SK-N-SH (cell line): ENCODE measurements around the gene REXO1. TPM values are rescaled to one million over a fixed set of nuclear protein-coding genes. Genes with fewer than 3 reads are reported as not detected.
A peak's percentile ranks its signal among the peaks of the same experiment; 100 is the strongest.
"Not testable (repeated sequence)": the region's sequence is repeated elsewhere in the genome, so short reads cannot be mapped to it uniquely, and the experiment has no call there.

Experiments
- CTCF ChIA-PET: fragments of 300-600, 350-600 bp; formaldehyde crosslinking; extraction: SDS; loops from one replicate; lab custom pipeline; 2021; lab: Yijun Ruan, JAX
- POLR2A ChIA-PET: fragments of 350-600 bp; sonication (Branson Sonifier 250); formaldehyde crosslinking; extraction: SDS; loops from one replicate; lab custom pipeline; 2020; ENCODE audit warnings: antibody characterized with exemption, inconsistent platforms; lab: Yijun Ruan, JAX
- DNase-seq: peaks from one replicate; pipeline ENCODE4 v3.0.0; 2012
- H2AFZ ChIP-seq: fragments of 200-600 bp; sonication (generic); 2 replicates; pipeline ENCODE4 v1.8.1; 2016; ENCODE audit warnings: antibody characterized with exemption, mild to moderate bottlenecking, low read depth
- H3F3A ChIP-seq: fragments of 200-600 bp; sonication (generic); replicated peaks from 2 replicates; pipeline ENCODE3; 2016; ENCODE audit warnings: antibody characterized with exemption, mild to moderate bottlenecking; ENCODE audit not compliant: insufficient read depth
- H3K27ac ChIP-seq, 2 experiments: fragments of 200-500 bp in 1 of 2; fragments of 200-600 bp in 1 of 2; sonication (Bioruptor generic) in 1 of 2; sonication (generic), shearing (Covaris generic) in 1 of 2; 2 replicates each; pipeline versions ENCODE4 v1.5.1 to v1.6.1; 2014 to 2016; ENCODE audit warnings: low read depth in 2 of 2, inconsistent platforms in 1 of 2, low read length in 1 of 2, mild to moderate bottlenecking in 1 of 2, mixed read lengths in 1 of 2
- H3K27me3 ChIP-seq: fragments of 200-600 bp; sonication (generic), shearing (Covaris generic); 2 replicates; pipeline ENCODE4 v1.6.1; 2016; ENCODE audit warnings: mixed run types; ENCODE audit not compliant: insufficient read depth
- H3K36me3 ChIP-seq, 2 experiments: fragments of 200-500 bp in 1 of 2; fragments of 200-600 bp in 1 of 2; sonication (Bioruptor generic) in 1 of 2; sonication (generic) in 1 of 2; replicated peaks in 1 of 2; 2 replicates each; pipeline versions ENCODE3 to v1.5.1; 2014 to 2016; ENCODE audit warnings: low read length in 1 of 2, mild to moderate bottlenecking in 1 of 2; ENCODE audit not compliant: insufficient read depth in 2 of 2, control insufficient read depth in 1 of 2
- H3K4me1 ChIP-seq, 2 experiments: fragments of 200-500 bp in 1 of 2; fragments of 200-600 bp in 1 of 2; sonication (Bioruptor generic) in 1 of 2; sonication (generic), shearing (Covaris generic) in 1 of 2; 2 replicates each; pipeline versions ENCODE4 v1.5.1 to v1.6.1; 2014 to 2016; ENCODE audit warnings: low read depth in 1 of 2, low read length in 1 of 2, mixed run types in 1 of 2; ENCODE audit not compliant: insufficient read depth in 2 of 2, control insufficient read depth in 1 of 2
- H3K4me2 ChIP-seq: fragments of 200-600 bp; sonication (generic), shearing (Covaris generic); 2 replicates; pipeline ENCODE4 v1.6.1; 2017; ENCODE audit warnings: mixed run types
- H3K4me3 ChIP-seq, 2 experiments: fragments of 200-500 bp in 1 of 2; fragments of 200-600 bp in 1 of 2; sonication (Bioruptor generic) in 1 of 2; sonication (generic), shearing (Covaris generic) in 1 of 2; 2 replicates each; pipeline versions ENCODE4 v1.5.1 to v1.8.1; 2014 to 2016; ENCODE audit warnings: low read depth in 2 of 2, inconsistent platforms in 1 of 2, low read length in 1 of 2, mild to moderate bottlenecking in 1 of 2, mixed read lengths in 1 of 2, moderate library complexity in 1 of 2
- H3K79me2 ChIP-seq: fragments of 200-600 bp; sonication (generic); 2 replicates; pipeline ENCODE4 v1.8.1; 2017; ENCODE audit warnings: mild to moderate bottlenecking; ENCODE audit not compliant: insufficient read depth
- H3K9ac ChIP-seq: fragments of 200-600 bp; sonication (generic); 2 replicates; pipeline ENCODE4 v1.6.1; 2017; ENCODE audit warnings: mixed run types
- H3K9me2 ChIP-seq: fragments of 200-600 bp; sonication (generic); 2 replicates; pipeline ENCODE4 v1.6.1; 2017; ENCODE audit warnings: mixed run types
- H3K9me3 ChIP-seq: fragments of 200-600 bp; sonication (generic); 2 replicates; pipeline ENCODE4 v1.6.1; 2017; ENCODE audit warnings: mixed run types, mild to moderate bottlenecking, moderate library complexity
- H4K20me1 ChIP-seq: fragments of 200-600 bp; sonication (generic); 2 replicates; pipeline ENCODE4 v1.6.1; 2017; ENCODE audit warnings: mild to moderate bottlenecking, mixed run types; ENCODE audit not compliant: insufficient read depth
- ELF1 ChIP-seq: IDR thresholded peaks from 2 replicates; pipeline ENCODE4 v1.4.0; 2012
- FOXJ3 ChIP-seq: sonication (generic); formaldehyde crosslinking; IDR thresholded peaks from 2 replicates; pipeline ENCODE4 v1.5.1; 2020; ENCODE audit warnings: mild to moderate bottlenecking, missing genetic modification reagents
- GABPA ChIP-seq: IDR thresholded peaks from 2 replicates; pipeline ENCODE4 v1.4.0; 2012; ENCODE audit warnings: low read depth, mild to moderate bottlenecking
- JUND ChIP-seq: IDR thresholded peaks from 2 replicates; pipeline ENCODE4 v1.4.0; 2012
- MAX ChIP-seq: IDR thresholded peaks from 2 replicates; pipeline ENCODE4 v1.4.0; 2012; ENCODE audit warnings: low read depth
- MXI1 ChIP-seq: IDR thresholded peaks from 2 replicates; pipeline ENCODE4 v1.6.1; 2012; ENCODE audit warnings: mild to moderate bottlenecking, low read depth, low read length, improper control_type of control experiment
- POLR2AphosphoS5 ChIP-seq: IDR thresholded peaks from 2 replicates; pipeline ENCODE4 v1.6.1; 2012; ENCODE audit warnings: low read depth, low read length
- RAD21 ChIP-seq: IDR thresholded peaks from 2 replicates; pipeline ENCODE4 v1.6.1; 2012; ENCODE audit warnings: mild to moderate bottlenecking, low read length
- SIN3A ChIP-seq: IDR thresholded peaks from 2 replicates; pipeline ENCODE4 v1.6.1; 2012; ENCODE audit warnings: low read depth, mild to moderate bottlenecking, low read length, moderate library complexity, borderline replicate concordance
- TAF1 ChIP-seq: IDR thresholded peaks from 2 replicates; pipeline ENCODE4 v1.6.1; 2012; ENCODE audit warnings: low read depth, mild to moderate bottlenecking, low read length, moderate library complexity, borderline replicate concordance
- WGBS: methylation state at CpG from one replicate; pipeline ENCODE4 v1.1.6; 2017; ENCODE audit warnings: low lambda C conversion rate; 5-methylcytosine and 5-hydroxymethylcytosine counted together
- polyA plus RNA-seq, 3 experiments: library from polyadenylated mRNA; depleted of rRNA; stranded (reverse); fragments of >200 nt; gene quantifications; 2 replicates each; pipeline ENCODE4 v1.2.3, GENCODE V29; 2012

Gene REXO1
- polyA plus RNA-seq, 1 of the 3 experiments (the other 2 are of a cell fraction) = 18.8 TPM

DNA sequence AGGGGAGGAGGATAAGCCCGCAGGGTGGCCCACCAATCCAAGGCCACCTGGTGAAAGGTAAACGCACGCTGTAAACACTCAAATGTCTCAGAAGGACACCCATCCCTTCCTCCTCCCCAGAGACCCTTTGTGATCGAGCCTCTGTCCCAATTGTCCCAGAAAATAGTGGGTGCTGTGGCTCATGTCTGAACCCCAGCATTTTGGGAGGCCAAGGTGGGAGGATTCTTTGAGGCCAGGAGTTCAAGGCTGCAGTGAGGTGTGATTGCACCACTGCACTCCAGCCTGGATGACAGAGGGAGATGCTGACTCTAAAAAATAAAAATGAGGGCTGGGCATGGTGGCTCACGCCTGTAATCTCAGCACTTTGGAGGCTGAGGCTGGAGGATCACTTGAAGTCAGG is 40.1 kb upstream of the REXO1 start:
- Histone ChIP-seq H3K9ac (no peak overlapping the region), H3K4me2 (no peak overlapping the region), H3K27ac (no peak overlapping the region), H3K79me2 (peaks cover 16% of the 10 kb centered on the region), H3F3A (no peaks in the 10 kb centered on the region), H4K20me1 (peaks cover 14% of the 10 kb centered on the region), H2AFZ (no peak overlapping the region), H3K4me1 (peaks cover 6 to 12% of the 10 kb centered on the region in 2 experiments; a peak in 1 of 4 replicates), H3K27me3 (no peaks in the 10 kb centered on the region), H3K4me3 (no peak overlapping the region), H3K9me3 (no peaks in the 10 kb centered on the region), H3K9me2 (no peaks in the 10 kb centered on the region), H3K36me3 (no peaks in the 10 kb centered on the region)
- 72% methylated on average over 1 of the region's 5 CpGs for WGBS
- DNase-seq = no peak
- POLR2A ChIA-PET = no interaction called here
- TF ChIP-seq FOXJ3 (CRISPR knock-in tag) (no peak), RAD21 (no peak), JUND (no peak)
- CTCF ChIA-PET = interaction anchor here (1.2 to 3.5 kb wide), 2 partner anchors 10 to 15 kb away, joined by 3 to 11 read pairs; no protein-coding TSS in a partner anchor

- 93% methylated on average over 15 of the region's 15 CpGs for WGBS
- not testable (repeated sequence) for H3K27me3 ChIP-seq, H3K4me2 ChIP-seq, DNase-seq, H3F3A ChIP-seq, H3K9me2 ChIP-seq, H2AFZ ChIP-seq, H3K4me3 ChIP-seq, H3K9me3 ChIP-seq, H3K9ac ChIP-seq, H3K27ac ChIP-seq, H3K36me3 ChIP-seq
- CTCF ChIA-PET = interaction anchor here (3.5 kb wide), 1 partner anchor 12 kb away, joined by 11 read pairs; no protein-coding TSS in a partner anchor
- Histone ChIP-seq H3K4me1 (peaks cover 6 to 23% of the 10 kb centered on the region in 2 experiments; a peak in 1 of 4 replicates), H4K20me1 (peaks cover 32% of the 10 kb centered on the region), H3K79me2 (peaks cover 35% of the 10 kb centered on the region)
- POLR2A ChIA-PET = interaction anchor here (0.7 kb wide), 1 partner anchor 642 kb away, joined by 3 read pairs; no protein-coding TSS in a partner anchor
Measured at GRCh38 chr19:1886360-1886759, 38.1 kb upstream of the REXO1 start.

GRCh38 chr19:1885398-1886119 is 37.3 kb upstream of the REXO1 start, which contains the start of gene ABHD17A:
Gene ABHD17A, minus strand, starts transcription at chr19:1885496. Its CDS starts 3,930 bp downstream, at chr19:1881566.
- not testable (repeated sequence) for H3F3A ChIP-seq, H3K36me3 ChIP-seq, H3K9me2 ChIP-seq, H3K9me3 ChIP-seq, H3K27me3 ChIP-seq
- H3K4me3 ChIP-seq = peak within 1 kb of the TSS; percentile 86 to 93
- ChIA-PET POLR2A (interaction anchor here (0.6 to 1.9 kb wide), 3 partner anchors 9 to 166 kb away, joined by 3 to 7 read pairs (median 3); no protein-coding TSS in a partner anchor), CTCF (interaction anchor here (0.6 to 1.3 kb wide), 5 partner anchors 10 to 60 kb away, joined by 3 to 6 read pairs (median 3); no protein-coding TSS in a partner anchor)
- WGBS = 50% methylated on average over 18 of the region's 46 CpGs
- DNase-seq = peak; percentile 98
- peaks cover 6 to 23% of the 10 kb centered on the region in 2 experiments; a peak in 1 of 4 replicates for H3K4me1 ChIP-seq
- H3K4me2 ChIP-seq = peak within 1 kb of the TSS; percentile 100
- peaks cover 40% of the 10 kb centered on the region for H3K79me2 ChIP-seq
- TF ChIP-seq MXI1 (peak; percentile 21; the same call in 1 of the 2 replicates), MAX (0 out of 2 replicates have a peak, but pooled peaks have one; percentile 36), GABPA (peak; percentile 85), SIN3A (peak; percentile 47; the same call in 1 of the 2 replicates), ELF1 (peak; percentile 44; the same call in 1 of the 2 replicates), POLR2AphosphoS5 (0 out of 2 replicates have a peak, but pooled peaks have one; percentile 36), TAF1 (peak; percentile 32; the same call in 1 of the 2 replicates)
- peak within 1 kb of the TSS; percentile 84 for H3K9ac ChIP-seq
- H3K27ac ChIP-seq = peak within 1 kb of the TSS; percentile 41 to 62; a peak in 3 of 4 replicates
- H2AFZ ChIP-seq = peak within 1 kb of the TSS; percentile 51; the same call in 1 of the 2 replicates
- peaks cover 34% of the 10 kb centered on the region for H4K20me1 ChIP-seq
